Stimulated activated naive CD8-positive, alpha-beta T cell treated with anti-CD3 and anti-CD28 coated beads, Interleukin-15, Interleukin-2, amounts not matched to agents 100 ng/mL and 50 ng/mL, for 24 hours (primary cell): ENCODE data around the gene PDE2A.

ENCODE experiments used
- H3K27ac Mint-ChIP-seq: one replicate; pipeline ENCODE4 v1.8.0; 2021; ENCODE audit warnings: mild to moderate bottlenecking, mixed read lengths
- H3K27me3 Mint-ChIP-seq: one replicate; pipeline ENCODE4 v1.8.0; 2021; ENCODE audit warnings: mixed read lengths
- H3K36me3 Mint-ChIP-seq: one replicate; pipeline ENCODE4 v1.8.0; 2021; ENCODE audit warnings: low read depth, mixed read lengths
- H3K4me1 Mint-ChIP-seq: one replicate; pipeline ENCODE4 v1.8.0; 2021; ENCODE audit warnings: low read depth, mixed read lengths
- H3K4me3 Mint-ChIP-seq: one replicate; pipeline ENCODE4 v1.8.0; 2021; ENCODE audit warnings: mild to moderate bottlenecking, mixed read lengths
- H3K9me3 Mint-ChIP-seq: one replicate; pipeline ENCODE4 v1.8.0; 2021; ENCODE audit warnings: mixed read lengths

PDE2A gene

DNA sequence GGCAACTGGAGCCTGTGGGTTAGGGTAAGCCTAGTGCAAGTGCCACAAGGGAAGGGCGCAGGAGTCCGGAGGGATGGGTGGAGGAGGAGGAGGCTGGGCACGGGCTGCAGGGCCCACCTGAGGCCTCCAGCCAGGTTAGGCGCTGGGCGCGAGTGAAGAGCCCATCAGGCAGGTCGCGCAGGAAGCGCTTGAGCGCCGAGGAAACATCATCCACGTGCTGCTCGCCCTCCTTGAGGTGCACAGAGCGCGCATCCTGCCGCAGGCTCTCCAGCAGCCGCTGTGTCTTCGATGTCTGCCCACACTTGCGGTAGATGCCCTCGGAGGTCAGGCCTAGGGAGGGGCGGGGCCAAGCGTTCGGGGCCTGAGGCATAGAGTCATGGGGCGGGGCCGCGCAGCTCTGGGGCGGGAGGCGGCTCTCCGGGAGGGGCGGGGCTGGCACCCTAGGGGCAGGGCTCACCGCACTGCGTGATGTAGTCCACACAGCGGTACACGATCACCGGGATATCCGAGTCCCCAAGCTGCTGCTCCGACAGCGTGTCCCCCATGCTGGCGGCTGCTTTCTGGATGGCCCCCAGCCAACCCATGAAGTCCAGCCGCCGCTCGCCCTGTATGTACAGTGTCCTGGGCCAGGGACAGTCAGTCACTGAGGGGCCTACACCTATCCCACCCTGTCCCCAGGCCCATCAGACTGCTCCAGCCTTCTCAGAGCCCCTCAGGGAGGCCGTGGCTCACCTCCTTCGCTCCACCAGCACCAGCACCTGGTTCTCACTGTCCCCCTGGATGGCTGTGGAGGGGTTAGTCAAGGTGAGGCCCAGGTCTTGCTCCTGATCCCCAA, 22.9 kb upstream of the PDE2A start:
- no peaks in the 10 kb centered on the region for H3K9me3 Mint-ChIP-seq
- H3K27ac Mint-ChIP-seq, result no peak overlapping the region
- H3K36me3 Mint-ChIP-seq, result peaks cover 38% of the 10 kb centered on the region
- H3K27me3 Mint-ChIP-seq, result no peaks in the 10 kb centered on the region
- H3K4me3 Mint-ChIP-seq, result no peak overlapping the region
- H3K4me1 Mint-ChIP-seq, result no peaks in the 10 kb centered on the region

DNA sequence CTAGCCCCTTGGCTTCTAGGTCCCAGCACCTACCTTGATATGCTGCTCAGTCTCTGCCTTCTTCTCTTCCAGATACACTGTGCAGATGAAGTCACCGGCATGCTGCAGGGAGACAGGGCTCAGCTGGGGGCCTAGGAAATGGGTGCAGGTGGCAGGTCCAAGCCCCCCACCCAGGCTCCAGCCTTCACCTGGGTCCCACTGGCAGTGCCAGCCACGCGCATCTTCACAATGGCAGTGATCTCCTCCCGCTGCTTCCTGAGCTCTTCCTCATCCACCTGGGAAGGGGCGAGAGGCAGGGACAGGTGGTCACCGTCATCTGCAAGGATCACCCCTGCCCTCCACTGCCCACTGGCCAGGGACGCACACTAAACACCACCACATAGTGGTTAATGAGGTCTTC, 21.1 kb upstream of the PDE2A start:
- Mint-ChIP-seq H3K9me3 (no peaks in the 10 kb centered on the region), H3K36me3 (peaks cover 28% of the 10 kb centered on the region), H3K27ac (no peak overlapping the region), H3K27me3 (no peaks in the 10 kb centered on the region), H3K4me1 (no peaks in the 10 kb centered on the region), H3K4me3 (no peak overlapping the region)

DNA sequence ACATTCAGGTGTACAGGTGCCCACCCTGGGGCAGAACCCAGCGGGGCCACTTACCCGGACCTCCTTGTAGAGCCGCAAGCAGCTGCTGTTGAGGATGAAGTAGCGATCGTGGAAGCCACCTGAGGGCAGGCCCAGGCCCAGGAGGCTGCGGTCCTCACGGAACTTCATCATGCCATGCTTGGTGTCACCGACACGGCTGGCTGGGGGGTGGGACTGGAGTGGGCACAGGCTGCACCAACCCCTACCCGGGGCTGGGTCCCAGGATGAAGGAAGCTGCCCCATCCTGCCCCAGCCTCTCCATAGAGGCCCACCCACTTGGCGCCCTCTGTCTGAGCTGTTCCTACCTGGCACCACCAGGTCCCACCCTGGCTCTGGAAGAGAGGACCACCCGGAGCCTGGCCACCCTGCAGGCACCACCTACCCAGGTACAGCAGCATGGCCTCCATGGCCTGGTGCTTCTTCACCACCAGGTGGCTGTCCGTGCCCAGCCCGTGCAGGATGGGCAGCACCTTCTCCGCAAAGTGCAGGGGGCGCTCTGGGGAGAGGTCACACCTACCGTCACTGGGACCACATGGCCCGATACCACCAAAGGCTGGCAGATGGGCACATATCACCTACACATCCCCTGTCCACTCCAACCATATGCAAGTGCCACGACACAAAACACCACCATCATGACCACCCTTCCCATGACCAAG, 19.2 kb upstream of the PDE2A start:
- Mint-ChIP-seq H3K4me3 (no peak overlapping the region), H3K9me3 (no peaks in the 10 kb centered on the region), H3K27me3 (no peaks in the 10 kb centered on the region), H3K27ac (no peak overlapping the region), H3K36me3 (peaks cover 22% of the 10 kb centered on the region), H3K4me1 (no peaks in the 10 kb centered on the region)

DNA sequence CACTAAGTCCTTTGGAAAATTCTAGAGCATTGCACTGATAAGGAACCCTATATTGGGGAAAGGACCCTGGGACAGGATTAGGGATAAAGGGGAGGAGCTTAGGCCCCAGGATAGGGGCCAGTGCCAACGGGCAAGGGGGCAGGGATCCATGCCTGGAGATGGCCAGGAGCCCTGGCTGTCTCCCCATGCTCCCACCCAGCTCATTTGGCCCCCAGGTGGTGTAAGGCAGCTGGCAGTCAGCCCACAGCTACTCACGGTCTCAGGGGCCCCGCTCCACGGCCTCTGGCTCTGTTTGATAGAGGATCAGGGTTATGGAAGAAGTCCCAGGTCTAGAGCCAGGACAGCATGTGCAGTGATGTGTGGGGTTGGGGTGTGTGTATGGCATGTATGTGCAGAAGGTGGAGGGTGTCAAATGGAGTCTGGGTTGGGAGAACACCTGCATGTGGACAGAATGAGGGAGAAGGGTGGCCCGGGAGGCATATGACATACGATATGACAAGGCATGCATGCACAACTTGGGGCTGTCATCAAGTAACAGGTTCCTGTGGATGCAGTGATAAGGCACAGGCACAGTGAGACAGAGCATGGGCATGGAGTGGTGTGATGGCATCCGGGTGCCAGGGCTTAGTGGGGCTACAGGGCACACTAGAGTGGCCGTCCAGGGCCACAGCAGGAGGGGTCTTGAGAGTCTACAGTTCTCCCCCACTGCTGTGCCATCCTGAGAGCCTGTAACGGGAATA, 18.4 kb upstream of the PDE2A start:
- Mint-ChIP-seq H3K4me3 (no peak overlapping the region), H3K27ac (no peak overlapping the region), H3K27me3 (no peaks in the 10 kb centered on the region), H3K4me1 (no peaks in the 10 kb centered on the region), H3K36me3 (peaks cover 29% of the 10 kb centered on the region), H3K9me3 (no peaks in the 10 kb centered on the region)

DNA sequence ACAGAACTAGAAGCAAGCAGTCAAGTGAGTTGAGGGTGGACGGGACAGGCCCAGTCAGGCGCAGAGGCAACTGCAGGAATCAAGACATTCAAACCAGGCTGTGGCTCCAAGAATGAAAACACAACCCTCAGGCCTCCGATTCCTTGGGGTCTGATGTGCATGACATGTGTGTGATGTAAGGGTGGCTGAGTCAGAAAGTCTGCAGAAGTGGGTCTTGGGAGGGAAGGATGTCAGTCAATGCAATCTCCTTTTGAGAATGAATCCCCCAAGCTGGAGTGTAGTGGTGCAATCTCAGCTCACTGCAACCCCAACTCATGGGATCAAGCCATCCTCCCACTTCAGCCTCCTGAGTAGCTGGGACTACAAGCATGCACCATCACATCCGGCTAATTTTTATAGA, 15.9 kb upstream of the PDE2A start:
- Mint-ChIP-seq H3K9me3 (no peaks in the 10 kb centered on the region), H3K27ac (no peak overlapping the region), H3K4me1 (peaks cover 20% of the 10 kb centered on the region), H3K4me3 (no peak overlapping the region), H3K36me3 (peaks cover 33% of the 10 kb centered on the region), H3K27me3 (no peaks in the 10 kb centered on the region)

DNA sequence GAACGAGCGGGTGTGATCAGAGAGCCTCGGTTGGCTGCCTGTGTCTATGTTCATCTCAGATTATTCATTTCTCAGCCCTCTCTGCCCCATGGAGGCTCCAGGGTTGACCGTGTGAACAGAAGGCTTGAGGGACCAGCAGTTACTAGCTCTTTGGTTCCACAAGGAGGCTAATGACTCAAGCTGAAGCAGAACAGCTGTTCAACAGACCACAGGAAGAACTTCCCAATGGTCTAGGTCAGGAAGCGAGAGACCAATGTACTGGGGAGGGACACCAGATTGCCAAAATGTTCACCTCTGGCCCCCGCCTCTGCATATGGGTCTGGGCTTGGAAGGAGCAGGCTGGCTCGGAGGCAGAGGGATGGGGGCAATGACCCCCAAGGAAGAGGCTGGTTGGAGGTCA, 14.7 kb upstream of the PDE2A start:
- Mint-ChIP-seq H3K4me1 (peaks cover 30% of the 10 kb centered on the region), H3K9me3 (no peaks in the 10 kb centered on the region), H3K4me3 (no peak overlapping the region), H3K27me3 (no peaks in the 10 kb centered on the region), H3K36me3 (peaks cover 24% of the 10 kb centered on the region), H3K27ac (no peak overlapping the region)

DNA sequence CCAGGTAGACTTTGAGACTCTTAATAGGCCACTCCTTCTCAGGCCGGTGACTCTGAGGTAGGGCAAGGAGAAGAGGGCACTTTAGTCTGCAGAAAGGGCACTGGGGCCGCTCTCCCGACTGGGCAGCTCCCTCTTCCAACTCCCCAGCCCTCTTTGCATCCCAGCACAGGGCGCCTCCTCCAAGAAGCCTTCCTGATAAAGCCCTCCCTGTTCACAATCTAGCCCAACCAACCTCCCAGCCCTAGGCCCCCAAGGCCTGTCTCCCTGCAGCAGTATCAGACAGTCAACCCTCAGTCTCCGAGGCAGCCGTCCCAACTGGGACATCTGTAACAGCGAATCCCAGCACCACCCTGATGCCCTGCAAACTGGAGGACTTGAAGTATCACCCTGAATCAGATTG, 14.3 kb upstream of the PDE2A start:
- Mint-ChIP-seq H3K36me3 (peaks cover 21% of the 10 kb centered on the region), H3K4me3 (no peak overlapping the region), H3K27ac (no peak overlapping the region), H3K9me3 (no peaks in the 10 kb centered on the region), H3K4me1 (peaks cover 33% of the 10 kb centered on the region), H3K27me3 (no peaks in the 10 kb centered on the region)

DNA sequence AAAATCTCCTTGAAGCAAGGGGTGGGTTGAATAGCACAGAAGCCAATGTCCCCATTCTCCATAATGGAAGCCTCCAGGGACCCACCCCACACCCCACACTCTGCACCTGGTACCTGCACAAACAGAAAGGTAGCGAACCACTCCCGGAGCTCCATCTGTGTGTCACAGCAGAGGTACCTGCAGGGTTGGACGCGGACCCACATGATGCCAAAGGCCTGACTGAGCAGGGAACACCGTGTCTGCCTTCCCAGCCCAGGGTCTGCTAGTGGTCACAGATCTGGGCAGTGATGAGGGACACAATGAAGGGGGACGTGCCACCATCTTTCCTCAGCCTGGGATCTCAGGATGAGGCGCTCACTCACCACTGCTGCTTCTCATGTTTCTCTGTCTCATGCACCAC, 13.1 kb upstream of the PDE2A start:
- Mint-ChIP-seq H3K4me3 (no peak overlapping the region), H3K27me3 (no peaks in the 10 kb centered on the region), H3K36me3 (peaks cover 14% of the 10 kb centered on the region), H3K4me1 (peaks cover 33% of the 10 kb centered on the region), H3K27ac (no peak overlapping the region), H3K9me3 (no peaks in the 10 kb centered on the region)

DNA sequence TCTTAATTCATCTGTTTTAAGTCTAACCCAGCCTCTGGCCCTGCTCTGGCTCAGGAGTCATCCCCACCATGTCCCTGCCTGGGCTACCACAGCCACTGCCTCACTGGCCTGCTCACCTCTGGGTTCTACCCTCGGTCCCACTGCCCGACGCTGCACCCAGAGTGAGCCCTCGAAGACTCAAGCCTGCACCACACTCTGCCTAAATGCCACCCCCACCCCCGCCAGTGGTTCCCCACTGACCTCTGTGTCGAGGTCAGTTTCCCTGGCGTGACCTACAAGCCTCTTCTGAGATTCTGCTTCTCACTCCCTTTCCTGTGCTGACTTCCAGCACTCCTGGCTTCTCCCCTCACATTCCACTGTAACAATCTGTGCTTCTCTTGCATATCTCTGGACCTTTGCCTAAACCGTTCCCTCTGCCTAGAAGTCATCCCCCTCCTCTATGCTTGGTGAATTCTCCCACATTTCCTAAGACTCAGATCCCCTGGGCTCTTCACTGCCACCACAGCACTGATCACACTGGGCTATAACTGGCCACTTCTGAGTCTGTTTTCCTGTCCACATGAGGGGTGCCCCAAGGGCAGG, 12.5 kb upstream of the PDE2A start:
- Mint-ChIP-seq H3K9me3 (no peaks in the 10 kb centered on the region), H3K27ac (peak overlapping the region; percentile 69), H3K27me3 (no peaks in the 10 kb centered on the region), H3K4me1 (peaks cover 33% of the 10 kb centered on the region), H3K4me3 (no peak overlapping the region), H3K36me3 (peaks cover 12% of the 10 kb centered on the region)

DNA sequence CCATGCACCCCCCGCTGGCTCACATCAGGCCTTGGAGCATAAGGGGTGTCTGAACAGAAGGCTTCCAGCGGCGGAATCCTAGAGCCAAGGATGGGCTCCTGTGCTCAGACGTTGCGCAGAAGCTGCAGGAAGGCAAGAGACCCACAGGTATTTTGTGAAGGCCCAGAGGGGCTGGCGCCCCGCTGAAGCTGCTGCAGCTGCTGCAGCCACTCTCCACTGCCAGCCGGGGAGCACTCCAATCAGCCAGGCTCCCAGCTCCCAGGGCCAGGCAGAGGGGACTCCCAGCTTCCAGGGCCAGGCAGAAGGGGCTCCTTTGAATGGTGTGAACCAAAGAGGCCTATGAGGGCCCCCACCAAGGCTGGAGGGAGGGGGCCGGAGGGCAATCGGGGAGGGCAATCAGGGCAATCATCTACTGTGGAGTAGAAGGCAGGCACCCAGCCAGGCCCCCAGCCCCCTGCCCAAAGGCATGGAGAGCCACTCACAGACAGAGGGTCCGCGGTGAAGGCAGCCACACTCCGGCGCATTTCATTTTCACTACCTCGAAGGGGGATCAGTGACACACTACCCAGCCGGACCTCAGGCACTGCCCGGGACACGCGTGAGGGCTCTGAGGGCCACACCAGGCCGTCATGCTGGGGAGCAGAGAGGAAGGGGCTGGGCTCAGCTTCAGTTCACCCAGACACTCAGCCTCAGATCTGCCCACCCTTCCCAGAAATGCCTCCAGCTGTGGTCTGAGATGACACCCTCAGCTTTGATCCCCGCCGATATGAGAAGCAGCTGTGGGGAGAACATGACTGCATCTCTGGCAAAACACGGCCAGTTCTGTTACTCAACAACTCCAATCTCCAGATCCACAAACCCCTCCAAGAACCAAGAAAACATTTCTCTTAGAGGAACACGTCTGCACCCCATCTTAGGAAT, 11.6 kb upstream of the PDE2A start:
- Mint-ChIP-seq H3K4me3 (peak overlapping the region; percentile 36), H3K9me3 (no peaks in the 10 kb centered on the region), H3K36me3 (peaks cover 12% of the 10 kb centered on the region), H3K4me1 (peaks cover 33% of the 10 kb centered on the region), H3K27ac (peak overlapping the region; percentile 69), H3K27me3 (no peaks in the 10 kb centered on the region)

DNA sequence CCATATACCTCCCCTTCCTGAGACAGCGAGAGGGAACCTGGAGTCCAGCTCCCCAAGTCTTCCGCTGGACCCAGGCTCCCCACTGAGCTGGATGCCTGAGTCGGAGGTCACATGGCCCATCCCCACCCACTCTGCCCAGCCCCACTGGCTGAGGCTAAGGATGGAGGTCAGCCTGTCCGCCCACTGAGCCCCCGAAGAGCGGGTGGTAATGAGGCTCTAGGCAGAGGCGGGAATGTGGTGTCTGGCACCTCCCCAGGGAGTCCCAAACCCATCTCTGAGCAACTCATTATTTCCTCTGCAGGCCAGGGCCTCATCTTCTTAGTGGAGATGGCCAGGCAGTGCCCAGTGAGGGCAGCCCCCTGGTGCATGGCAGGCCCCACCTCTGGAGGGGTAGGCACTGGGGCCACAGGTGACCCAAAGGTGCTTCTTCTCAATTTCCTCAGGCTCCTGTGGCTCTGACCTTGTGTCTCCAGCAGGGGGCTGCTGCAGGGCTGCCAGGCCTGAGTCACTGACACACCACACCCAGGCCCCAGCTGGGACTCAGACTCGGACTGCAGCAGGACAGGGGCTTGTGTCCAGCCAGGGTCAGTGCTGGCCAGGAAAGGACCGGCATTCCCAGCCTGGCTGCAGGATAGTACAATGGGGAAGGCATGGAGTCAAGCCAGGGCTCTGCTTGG, 10.2 kb upstream of the PDE2A start:
- H3K4me1 Mint-ChIP-seq, result peaks cover 33% of the 10 kb centered on the region
- no peaks in the 10 kb centered on the region for H3K27me3 Mint-ChIP-seq
- no peaks in the 10 kb centered on the region for H3K9me3 Mint-ChIP-seq
- H3K4me3 Mint-ChIP-seq, result no peak overlapping the region
- no peak overlapping the region for H3K27ac Mint-ChIP-seq
- H3K36me3 Mint-ChIP-seq, result peaks cover 12% of the 10 kb centered on the region

DNA sequence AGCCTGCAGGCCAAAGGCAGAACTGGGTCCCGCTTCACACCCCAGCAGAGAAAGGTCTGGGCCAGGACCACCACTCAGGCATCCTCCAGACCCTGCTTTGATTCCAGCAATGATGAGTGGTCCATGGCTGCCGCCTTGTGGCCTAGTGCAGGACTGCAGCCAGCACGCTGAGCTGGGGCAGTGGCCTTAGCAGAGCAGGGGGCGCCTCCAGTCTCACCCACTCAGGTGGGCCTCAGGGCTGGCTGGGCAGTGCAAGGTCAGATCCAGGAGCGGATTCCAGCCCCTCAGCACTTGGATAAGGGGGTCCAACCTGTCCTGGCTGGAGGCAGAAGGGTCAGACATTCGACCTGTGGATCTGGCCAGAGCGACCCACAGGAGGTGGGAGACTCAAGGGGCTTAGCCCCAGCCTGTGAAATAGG, 9.6 kb upstream of the PDE2A start:
- Mint-ChIP-seq H3K4me1 (peaks cover 33% of the 10 kb centered on the region), H3K9me3 (no peaks in the 10 kb centered on the region), H3K36me3 (peaks cover 12% of the 10 kb centered on the region), H3K4me3 (no peak overlapping the region), H3K27me3 (no peaks in the 10 kb centered on the region), H3K27ac (no peak overlapping the region)

DNA sequence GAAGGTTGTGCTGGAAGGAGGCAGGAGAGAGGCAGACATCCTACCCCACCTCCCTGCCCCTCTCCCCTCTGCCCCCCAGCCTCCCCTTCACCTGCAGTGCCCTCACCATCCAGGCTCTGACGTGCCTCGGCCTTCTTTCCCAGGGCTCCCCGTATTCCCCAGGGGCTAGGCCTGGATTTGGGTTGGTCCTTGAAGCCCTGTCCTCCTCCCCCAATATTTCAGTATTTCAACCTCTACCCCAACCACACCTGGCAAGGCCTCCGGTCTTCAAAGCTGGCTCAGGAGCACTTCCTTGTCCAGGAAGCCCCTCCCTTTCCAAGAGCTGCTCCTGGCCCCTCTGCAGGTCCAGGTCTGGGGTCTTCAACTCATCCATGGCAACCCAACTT, 8.6 kb upstream of the PDE2A start:
- Mint-ChIP-seq H3K4me1 (peaks cover 33% of the 10 kb centered on the region), H3K9me3 (no peaks in the 10 kb centered on the region), H3K4me3 (no peak overlapping the region)

More for the DNA sequence above, 8.6 kb upstream of the PDE2A start:
- peaks cover 6% of the 10 kb centered on the region for H3K27me3 Mint-ChIP-seq
- peaks cover 6% of the 10 kb centered on the region for H3K36me3 Mint-ChIP-seq
- H3K27ac Mint-ChIP-seq, result no peak overlapping the region
